Keratinocyte (primary cell): ENCODE measurements around the gene STK32B.

Experiments
- CTCF ChIP-seq, 3 experiments: IDR thresholded peaks in 1 of 3; conservative IDR thresholded peaks in 1 of 3; optimal IDR thresholded peaks in 1 of 3; 2 replicates in 2 of 3; 3 replicates in 1 of 3; pipeline versions ENCODE3 to v1.5.1; 2011; ENCODE audit warnings: low read length in 3 of 3, mild to moderate bottlenecking in 3 of 3, moderate library complexity in 2 of 3, control low read depth in 1 of 3, inconsistent platforms in 1 of 3; ENCODE audit not compliant: insufficient read depth in 2 of 3; ENCODE audit errors: extremely low read depth in 1 of 3
- EZH2 ChIP-seq: IDR thresholded peaks from one replicate; pipeline ENCODE4 v1.6.1; 2012; ENCODE audit warnings: inconsistent platforms, mild to moderate bottlenecking, low read length, moderate library complexity

GRCh38 chr4:5012958-5013357 lies 38.3 kb upstream of the STK32B start:
- TF ChIP-seq CTCF (optimal IDR thresholded peaks at IDR 0.05 in 1 of 3, IDR thresholded peaks at IDR 0.05 in 1 of 3, conservative IDR thresholded peaks at IDR 0.05 in 1 of 3; ENCODE audit: extremely low read depth in 1 of 3, insufficient read depth in 2 of 3, low read length in 3 of 3): no peak
- TF ChIP-seq EZH2: no peak
